GM12872 (cell line): ENCODE data around the gene COQ5.

Experiments used
- CTCF ChIP-seq: IDR thresholded peaks from 3 replicates; pipeline ENCODE4 v1.5.1; 2011; ENCODE audit warnings: low read depth, mild to moderate bottlenecking, low read length, moderate library complexity; ENCODE audit not compliant: insufficient read depth

COQ5 gene

GRCh38 chr12:120537856-120538220 is 8.9 kb upstream of the COQ5 start:
- TF ChIP-seq CTCF = no peak

- no peak for TF ChIP-seq CTCF
Observed at GRCh38 chr12:120536064-120536791, 7.3 kb upstream of the COQ5 start.

GRCh38 chr12:120534703-120535655 is 6.0 kb upstream of the COQ5 start:
- no peak for TF ChIP-seq CTCF

GRCh38 chr12:120534203-120534702 is 5.3 kb upstream of the COQ5 start, which contains the start of gene RNF10:
RNF10 (plus strand) TSS chr12:120534356; CDS start chr12:120534812, 456 bp downstream.
- TF ChIP-seq CTCF = no peak

GRCh38 chr12:120532701-120533238 is 3.8 kb upstream of the COQ5 start:
- TF ChIP-seq CTCF = no peak

GRCh38 chr12:120529641-120530417 is 871 bp upstream of the COQ5 start:
- TF ChIP-seq CTCF = no peak

GRCh38 chr12:120522568-120522967 is 6.4 kb downstream of the COQ5 start:
- no peak for TF ChIP-seq CTCF
